ENCODE data around the gene MARK4. TPM values are rescaled to one million over a fixed set of nuclear protein-coding genes. Genes with fewer than 3 reads are reported as not detected.
"Not testable (repeated sequence)": the region's sequence is repeated elsewhere in the genome, so short reads cannot be mapped to it uniquely, and the experiment has no call there.

Gene MARK4
- total RNA-seq, 1 experiment from 2014 or later: 49.4 TPM

DNA sequence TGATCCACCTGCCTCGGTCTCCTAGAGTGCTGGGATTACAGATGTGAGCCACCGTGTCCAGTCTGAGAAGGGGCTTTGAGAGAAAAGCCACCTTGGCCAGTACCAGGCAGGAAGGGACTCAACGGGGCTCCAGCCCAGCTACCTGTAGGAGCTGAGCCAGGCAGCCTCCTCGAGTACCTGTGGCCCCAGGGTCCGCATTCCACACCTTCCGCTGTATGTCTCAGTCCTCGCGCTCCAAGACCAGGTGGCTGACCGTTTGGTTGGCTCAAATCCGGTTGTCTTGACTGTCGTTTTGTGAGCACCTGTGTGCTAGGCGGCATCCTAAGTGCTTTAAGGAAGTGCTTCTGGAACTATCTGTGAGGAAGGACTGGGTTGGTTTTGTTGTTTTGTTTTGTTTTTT lies 16.2 kb downstream of the MARK4 start:
- Histone ChIP-seq H3K4me2 (no peak overlapping the region), H3K9me2 (ENCODE audit: insufficient read depth) (no peaks in the 10 kb centered on the region), H3F3A (ENCODE audit: insufficient read depth, low read depth) (no peaks in the 10 kb centered on the region), H3K79me2 (ENCODE audit: low read depth) (no peaks in the 10 kb centered on the region), H3K27ac (no peak overlapping the region), H3K4me1 (replicated peaks; ENCODE audit: insufficient read depth) (no peaks in the 10 kb centered on the region), H3K27me3 (ENCODE audit: insufficient read depth, low read depth) (no peaks in the 10 kb centered on the region), H3K4me3 (no peak overlapping the region), H3K36me3 (ENCODE audit: low read depth) (no peaks in the 10 kb centered on the region), H3K9me3 (ENCODE audit: insufficient read depth, low read depth) (no peaks in the 10 kb centered on the region), H4K20me1 (ENCODE audit: insufficient read depth) (no peaks in the 10 kb centered on the region), H2AFZ (no peak overlapping the region)
- DNase-seq: no peak
- no TSS peak for BruUV-seq (replicated peaks)
- ChIA-PET POLR2A (ENCODE audit: unreplicated experiment) (no interaction called here), CTCF (no interaction called here)
- TF ChIP-seq, protein P1, sequence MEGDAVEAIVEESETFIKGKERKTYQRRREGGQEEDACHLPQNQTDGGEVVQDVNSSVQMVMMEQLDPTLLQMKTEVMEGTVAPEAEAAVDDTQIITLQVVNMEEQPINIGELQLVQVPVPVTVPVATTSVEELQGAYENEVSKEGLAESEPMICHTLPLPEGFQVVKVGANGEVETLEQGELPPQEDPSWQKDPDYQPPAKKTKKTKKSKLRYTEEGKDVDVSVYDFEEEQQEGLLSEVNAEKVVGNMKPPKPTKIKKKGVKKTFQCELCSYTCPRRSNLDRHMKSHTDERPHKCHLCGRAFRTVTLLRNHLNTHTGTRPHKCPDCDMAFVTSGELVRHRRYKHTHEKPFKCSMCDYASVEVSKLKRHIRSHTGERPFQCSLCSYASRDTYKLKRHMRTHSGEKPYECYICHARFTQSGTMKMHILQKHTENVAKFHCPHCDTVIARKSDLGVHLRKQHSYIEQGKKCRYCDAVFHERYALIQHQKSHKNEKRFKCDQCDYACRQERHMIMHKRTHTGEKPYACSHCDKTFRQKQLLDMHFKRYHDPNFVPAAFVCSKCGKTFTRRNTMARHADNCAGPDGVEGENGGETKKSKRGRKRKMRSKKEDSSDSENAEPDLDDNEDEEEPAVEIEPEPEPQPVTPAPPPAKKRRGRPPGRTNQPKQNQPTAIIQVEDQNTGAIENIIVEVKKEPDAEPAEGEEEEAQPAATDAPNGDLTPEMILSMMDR (conservative IDR thresholded peaks at IDR 0.05): no peak
- no peak for TF ChIP-seq EZH2 (IDR thresholded peaks at IDR 0.05; ENCODE audit: low read depth)
- intact Hi-C loops (cut with micrococcal nuclease; ENCODE audit: unreplicated experiment): no loop called here

DNA sequence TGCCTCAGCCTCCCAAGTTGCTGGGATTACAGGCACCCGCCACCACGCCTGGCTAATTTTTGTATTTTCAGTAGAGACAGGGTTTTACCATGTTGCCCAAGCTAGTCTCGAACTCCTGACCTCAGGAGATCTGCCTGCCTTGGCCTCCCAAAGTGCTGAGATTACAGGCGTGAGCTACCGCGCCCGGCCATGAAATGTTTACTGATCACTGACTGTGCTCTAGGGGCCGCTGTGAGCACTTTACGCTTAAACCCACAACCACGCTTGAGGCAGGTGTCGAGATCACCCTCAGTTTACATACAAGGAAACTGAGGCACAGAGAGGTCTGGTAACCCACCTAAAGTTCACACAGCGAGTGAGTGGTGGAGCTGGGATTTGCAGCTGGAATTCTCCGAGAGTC lies 18.9 kb downstream of the MARK4 start:
- H3F3A ChIP-seq (ENCODE audit: insufficient read depth, low read depth); H3K4me3 ChIP-seq; H3K36me3 ChIP-seq (ENCODE audit: low read depth); H3K27ac ChIP-seq; H3K27me3 ChIP-seq (ENCODE audit: insufficient read depth, low read depth); H2AFZ ChIP-seq; DNase-seq; H3K4me1 ChIP-seq (replicated peaks; ENCODE audit: insufficient read depth); H3K4me2 ChIP-seq; BruUV-seq (replicated peaks); H3K9me3 ChIP-seq (ENCODE audit: insufficient read depth, low read depth); intact Hi-C loops (cut with micrococcal nuclease; ENCODE audit: unreplicated experiment); POLR2A ChIA-PET (ENCODE audit: unreplicated experiment); H3K79me2 ChIP-seq (ENCODE audit: low read depth); H3K9me2 ChIP-seq (ENCODE audit: insufficient read depth); H4K20me1 ChIP-seq (ENCODE audit: insufficient read depth): not testable (repeated sequence)
- CTCF ChIA-PET: interaction anchor here (0.5 kb wide), 1 partner anchor 296 kb away, joined by 7 read pairs; no protein-coding TSS in a partner anchor

DNA sequence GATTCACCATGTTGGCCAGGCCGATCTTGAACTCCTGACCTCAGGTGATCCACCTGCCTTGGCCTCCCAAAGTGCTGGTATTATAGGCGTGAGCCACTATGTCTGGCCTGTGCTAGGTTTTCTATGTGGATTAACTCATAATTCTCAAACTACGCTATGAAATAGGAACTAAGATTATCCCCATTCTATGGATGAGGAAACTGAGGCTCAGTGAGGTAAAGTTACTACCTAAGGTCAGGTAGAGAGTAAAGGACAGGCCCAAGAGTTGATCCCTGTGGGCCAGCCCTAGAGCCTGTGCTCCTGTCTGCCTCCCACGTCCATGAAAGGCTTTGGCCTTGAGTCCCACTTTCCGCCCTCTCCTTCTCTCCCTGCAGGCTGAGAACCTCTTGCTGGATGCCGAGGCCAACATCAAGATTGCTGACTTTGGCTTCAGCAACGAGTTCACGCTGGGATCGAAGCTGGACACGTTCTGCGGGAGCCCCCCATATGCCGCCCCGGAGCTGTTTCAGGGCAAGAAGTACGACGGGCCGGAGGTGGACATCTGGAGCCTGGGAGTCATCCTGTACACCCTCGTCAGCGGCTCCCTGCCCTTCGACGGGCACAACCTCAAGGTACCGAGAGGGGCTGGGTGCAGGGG lies 20.1 kb downstream of the MARK4 start:
- no peak for DNase-seq
- POLR2A ChIA-PET (ENCODE audit: unreplicated experiment): no interaction called here
- intact Hi-C loops (cut with micrococcal nuclease; ENCODE audit: unreplicated experiment): no loop called here
- Histone ChIP-seq H3K79me2 (ENCODE audit: low read depth) (no peaks in the 10 kb centered on the region), H3K9me3 (ENCODE audit: insufficient read depth, low read depth) (no peaks in the 10 kb centered on the region), H3K36me3 (ENCODE audit: low read depth) (no peaks in the 10 kb centered on the region), H3K27ac (no peak overlapping the region), H3K4me3 (no peak overlapping the region), H3K4me2 (no peak overlapping the region), H3K9me2 (ENCODE audit: insufficient read depth) (no peaks in the 10 kb centered on the region), H3K27me3 (ENCODE audit: insufficient read depth, low read depth) (no peaks in the 10 kb centered on the region), H3K4me1 (replicated peaks; ENCODE audit: insufficient read depth) (no peaks in the 10 kb centered on the region), H3F3A (ENCODE audit: insufficient read depth, low read depth) (no peaks in the 10 kb centered on the region), H4K20me1 (ENCODE audit: insufficient read depth) (no peaks in the 10 kb centered on the region), H2AFZ (no peak overlapping the region)
- CTCF ChIA-PET: no interaction called here
- TF ChIP-seq, protein P1 (conservative IDR thresholded peaks at IDR 0.05): no peak
- no peak for TF ChIP-seq EZH2 (IDR thresholded peaks at IDR 0.05; ENCODE audit: low read depth)
- no TSS peak for BruUV-seq (replicated peaks)

DNA sequence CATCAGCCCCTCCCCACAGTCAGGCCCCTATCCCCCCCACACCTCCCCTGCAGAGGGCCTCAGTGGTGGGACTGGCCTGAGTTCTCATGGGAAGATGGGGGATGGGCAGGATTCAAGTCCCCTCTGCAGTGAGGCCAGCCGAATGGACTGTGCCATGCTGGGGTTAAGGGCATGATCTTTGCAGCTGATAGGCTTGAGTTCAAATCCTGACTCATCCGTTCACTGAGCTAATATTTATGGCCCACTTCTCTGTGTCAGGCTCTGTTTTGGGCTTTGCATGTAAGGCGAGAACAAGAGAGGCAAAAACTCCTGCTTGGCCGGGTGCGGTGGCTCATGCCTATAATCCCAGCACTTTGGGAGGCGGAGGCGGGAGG lies 20.7 kb downstream of the MARK4 start:
- intact Hi-C loops (cut with micrococcal nuclease; ENCODE audit: unreplicated experiment): no loop called here
- H3K9me2 ChIP-seq (ENCODE audit: insufficient read depth): no peaks in the 10 kb centered on the region
- H3K4me1 ChIP-seq (replicated peaks; ENCODE audit: insufficient read depth): no peaks in the 10 kb centered on the region
- H3K4me3 ChIP-seq: no peak overlapping the region
- no peak overlapping the region for H3K4me2 ChIP-seq
- no peaks in the 10 kb centered on the region for H3K79me2 ChIP-seq (ENCODE audit: low read depth)
- no peaks in the 10 kb centered on the region for H3K27me3 ChIP-seq (ENCODE audit: insufficient read depth, low read depth)
- DNase-seq: no peak
- POLR2A ChIA-PET (ENCODE audit: unreplicated experiment): no interaction called here
- no peak overlapping the region for H2AFZ ChIP-seq
- CTCF ChIA-PET: no interaction called here
- H4K20me1 ChIP-seq (ENCODE audit: insufficient read depth): no peaks in the 10 kb centered on the region
- H3K36me3 ChIP-seq (ENCODE audit: low read depth): no peaks in the 10 kb centered on the region
- H3K27ac ChIP-seq: no peak overlapping the region
- no TSS peak for BruUV-seq (replicated peaks)
- no peaks in the 10 kb centered on the region for H3F3A ChIP-seq (ENCODE audit: insufficient read depth, low read depth)
- TF ChIP-seq, protein P1 (conservative IDR thresholded peaks at IDR 0.05): no peak
- TF ChIP-seq EZH2 (IDR thresholded peaks at IDR 0.05; ENCODE audit: low read depth): no peak
- H3K9me3 ChIP-seq (ENCODE audit: insufficient read depth, low read depth): no peaks in the 10 kb centered on the region
